ENCODE results near the gene GSTO1.
A peak's percentile ranks its signal among the peaks of the same experiment; 100 is the strongest.

GSTO1 gene

GRCh38 chr10:104251443-104251842, 3.2 kb upstream of the GSTO1 start:
- DNase-seq (ENCODE audit: low spot score): no peak

DNA sequence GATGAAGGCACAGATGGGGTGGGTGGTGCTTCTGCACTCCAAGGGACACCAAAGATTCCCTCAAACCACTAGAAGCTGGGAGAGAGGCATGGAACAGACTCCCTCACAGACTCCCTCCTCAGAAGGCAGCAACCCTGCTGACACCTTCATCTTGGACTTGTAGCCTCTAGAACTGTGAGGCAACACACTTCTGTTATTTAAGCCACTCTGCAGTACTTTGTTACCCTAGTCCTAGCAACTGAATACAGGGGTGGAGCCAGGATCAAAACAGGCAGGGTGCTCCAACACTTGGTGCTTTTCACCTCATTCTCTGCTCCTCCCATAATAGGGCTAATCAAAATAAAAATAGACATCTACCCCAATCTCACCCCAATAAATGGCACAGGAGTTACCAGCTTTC, 2.3 kb upstream of the GSTO1 start:
- no peak for DNase-seq (ENCODE audit: low spot score)

DNA sequence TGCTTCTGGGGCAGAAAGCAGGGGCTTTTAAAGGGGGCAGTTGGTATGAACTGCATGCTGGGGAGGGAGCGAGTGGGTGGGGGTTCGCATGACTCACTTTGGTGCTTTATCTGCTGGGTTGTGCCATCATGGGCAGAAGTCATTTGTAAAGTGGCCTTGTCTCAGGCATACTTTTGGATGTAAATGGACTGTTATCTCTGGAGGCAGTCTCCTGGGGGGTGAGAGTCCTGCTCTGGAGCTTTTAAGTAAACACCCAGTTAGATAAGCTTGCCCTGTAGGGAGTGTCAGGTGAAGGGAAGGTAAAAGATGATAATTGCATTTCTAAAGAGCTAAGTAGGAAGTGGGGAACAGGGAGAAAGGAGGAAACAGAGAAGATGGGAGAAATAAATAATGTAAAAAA, 1.6 kb upstream of the GSTO1 start:
- DNase-seq (ENCODE audit: low spot score): no peak

GRCh38 chr10:104253606-104254410, 884 bp upstream of the GSTO1 start:
- no peak for DNase-seq (ENCODE audit: low spot score)

- DNase-seq (ENCODE audit: low spot score): peak; percentile 79
Observed at GRCh38 chr10:104255311-104255981, 754 bp downstream of the GSTO1 start.

DNA sequence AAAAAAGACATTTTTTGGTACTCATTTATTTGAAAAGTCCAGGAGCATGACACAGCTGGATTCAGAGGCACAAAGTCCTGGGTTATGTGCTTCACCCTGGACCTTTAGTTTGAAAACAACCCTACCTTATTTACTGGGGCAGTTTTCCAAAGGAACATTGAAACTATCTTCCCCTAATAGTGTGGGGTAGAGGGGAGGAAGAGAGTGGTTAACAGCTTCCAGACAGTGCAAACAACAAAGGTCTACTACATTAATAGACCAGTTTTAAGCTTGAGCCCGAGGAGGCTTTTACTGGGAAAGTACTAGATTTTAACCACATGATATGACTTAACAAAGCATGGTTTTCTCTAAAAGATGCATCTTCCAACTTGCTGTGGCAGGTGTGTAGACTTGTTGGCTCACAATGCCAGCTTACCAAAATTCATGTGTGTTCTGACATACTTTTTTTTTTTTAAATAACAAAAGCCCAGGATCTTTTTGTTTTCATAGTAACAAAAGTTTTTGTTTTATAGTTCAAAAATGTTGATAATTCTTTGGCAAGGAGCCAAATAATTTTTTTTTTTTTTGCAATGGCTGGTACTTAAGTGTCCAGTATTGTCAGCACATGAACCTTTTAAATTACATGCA, 1.8 kb downstream of the GSTO1 start:
- no peak for DNase-seq (ENCODE audit: low spot score)

DNA sequence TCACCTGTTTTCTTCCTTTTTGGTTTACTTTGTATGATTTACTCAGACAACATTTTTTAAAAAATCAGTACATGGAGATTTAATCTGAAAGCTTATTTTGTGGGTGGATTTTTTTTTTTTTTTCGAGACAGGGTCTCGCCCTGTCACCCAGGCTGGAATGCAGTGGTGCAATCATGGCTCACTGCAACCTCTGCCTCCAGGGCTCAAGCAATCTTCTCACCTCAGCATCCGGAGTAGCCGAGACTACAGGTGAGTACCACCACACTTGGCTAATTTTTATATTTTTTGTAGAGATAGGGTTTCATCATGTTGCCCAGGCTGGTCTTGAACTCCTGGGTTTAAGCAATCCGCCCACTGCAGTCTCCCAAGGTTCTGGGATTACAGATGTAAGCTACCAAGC, 2.5 kb downstream of the GSTO1 start:
- DNase-seq (ENCODE audit: low spot score): no peak

- no peak for DNase-seq (ENCODE audit: low spot score)
Observed at GRCh38 chr10:104258209-104258608, 3.5 kb downstream of the GSTO1 start.

DNA sequence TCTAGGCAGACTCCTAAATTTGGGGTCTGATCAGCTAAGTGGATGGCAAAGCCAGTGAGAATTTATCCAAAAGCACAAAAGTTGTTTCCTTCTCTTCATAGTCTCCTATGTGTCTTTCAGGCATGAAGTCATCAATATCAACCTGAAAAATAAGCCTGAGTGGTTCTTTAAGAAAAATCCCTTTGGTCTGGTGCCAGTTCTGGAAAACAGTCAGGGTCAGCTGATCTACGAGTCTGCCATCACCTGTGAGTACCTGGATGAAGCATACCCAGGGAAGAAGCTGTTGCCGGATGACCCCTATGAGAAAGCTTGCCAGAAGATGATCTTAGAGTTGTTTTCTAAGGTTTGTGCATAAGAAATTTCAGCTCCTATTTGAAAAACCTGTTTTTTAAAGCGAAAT, 4.8 kb downstream of the GSTO1 start:
- no peak for DNase-seq (ENCODE audit: low spot score)

DNA sequence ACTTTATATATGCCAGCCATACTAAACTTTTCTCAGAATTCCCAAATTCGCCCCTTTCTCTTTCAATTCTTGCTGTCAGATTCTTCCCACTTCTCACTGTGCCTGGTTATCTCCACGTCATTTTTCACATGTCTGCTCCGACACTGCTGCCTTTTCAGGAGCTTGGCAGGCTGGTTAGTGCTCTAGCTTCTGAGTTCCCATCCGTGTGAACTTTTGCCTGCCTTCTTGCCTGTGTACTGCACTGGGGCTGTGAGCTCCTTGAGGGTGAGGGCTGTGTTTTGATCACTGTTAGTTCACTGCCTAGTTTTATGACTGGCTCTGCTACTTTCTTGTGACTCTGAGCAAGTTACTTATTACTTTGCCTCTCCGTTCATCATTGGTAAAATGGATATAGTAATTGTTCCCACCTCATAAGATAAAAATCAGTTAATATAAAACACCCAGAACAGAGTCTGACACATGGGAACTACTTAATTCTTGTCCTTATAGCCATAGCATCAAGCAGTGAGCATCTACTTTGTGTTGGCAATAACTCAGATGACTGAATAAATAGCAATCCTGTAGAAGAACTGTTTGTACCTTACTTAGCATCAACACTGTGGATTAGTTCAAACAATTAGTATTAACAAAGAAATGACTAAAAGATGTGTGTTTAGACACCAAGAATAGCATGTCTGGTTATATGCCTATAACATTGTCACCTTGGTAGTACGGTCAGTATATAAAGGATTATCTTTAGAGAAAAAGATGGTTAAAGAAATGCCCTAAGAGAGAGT, 5.5 kb downstream of the GSTO1 start:
- DNase-seq (ENCODE audit: low spot score): no peak

GRCh38 chr10:104260775-104261115, 6.1 kb downstream of the GSTO1 start:
- DNase-seq (ENCODE audit: low spot score): peak; percentile 34

GRCh38 chr10:104262055-104262454, 7.4 kb downstream of the GSTO1 start:
- no peak for DNase-seq (ENCODE audit: low spot score)

DNA sequence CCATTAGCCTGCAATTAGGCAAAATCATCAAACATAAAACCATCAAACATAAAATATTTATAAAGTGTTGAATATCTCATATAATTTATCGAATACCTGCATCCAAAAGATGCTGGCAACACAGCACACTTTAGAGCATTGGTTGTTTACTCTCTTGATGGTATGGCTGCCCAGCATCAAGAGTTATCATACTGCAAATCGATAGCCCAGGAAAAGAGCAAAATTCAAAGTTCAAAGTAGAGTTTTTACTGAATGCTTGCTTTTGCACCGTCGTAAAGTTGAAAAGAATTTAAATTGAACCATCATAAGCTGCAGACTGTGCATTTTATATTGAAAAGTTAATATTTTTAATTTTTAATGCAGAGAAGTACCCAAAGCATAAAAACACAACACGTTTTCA, 10.1 kb downstream of the GSTO1 start:
- no peak for DNase-seq (ENCODE audit: low spot score)

- DNase-seq (ENCODE audit: low spot score): no peak
Observed at GRCh38 chr10:104267721-104268404, 13.2 kb downstream of the GSTO1 start.

DNA sequence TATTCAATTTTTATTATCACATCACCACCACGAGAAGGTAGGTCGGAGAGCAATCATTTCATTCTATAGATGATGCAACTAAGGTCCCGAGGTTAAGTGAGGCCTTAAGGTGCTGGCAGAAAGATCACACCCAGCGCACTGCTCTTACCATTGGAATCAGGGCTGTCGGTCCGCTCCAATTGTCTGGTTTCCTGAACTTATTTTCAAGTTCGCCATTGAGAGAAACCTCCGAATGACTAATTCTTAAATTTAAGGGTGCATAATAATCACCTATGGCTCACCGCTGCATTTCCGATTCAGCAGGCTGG, 13.7 kb downstream of the GSTO1 start:
- no peak for DNase-seq (ENCODE audit: low spot score)

DNA sequence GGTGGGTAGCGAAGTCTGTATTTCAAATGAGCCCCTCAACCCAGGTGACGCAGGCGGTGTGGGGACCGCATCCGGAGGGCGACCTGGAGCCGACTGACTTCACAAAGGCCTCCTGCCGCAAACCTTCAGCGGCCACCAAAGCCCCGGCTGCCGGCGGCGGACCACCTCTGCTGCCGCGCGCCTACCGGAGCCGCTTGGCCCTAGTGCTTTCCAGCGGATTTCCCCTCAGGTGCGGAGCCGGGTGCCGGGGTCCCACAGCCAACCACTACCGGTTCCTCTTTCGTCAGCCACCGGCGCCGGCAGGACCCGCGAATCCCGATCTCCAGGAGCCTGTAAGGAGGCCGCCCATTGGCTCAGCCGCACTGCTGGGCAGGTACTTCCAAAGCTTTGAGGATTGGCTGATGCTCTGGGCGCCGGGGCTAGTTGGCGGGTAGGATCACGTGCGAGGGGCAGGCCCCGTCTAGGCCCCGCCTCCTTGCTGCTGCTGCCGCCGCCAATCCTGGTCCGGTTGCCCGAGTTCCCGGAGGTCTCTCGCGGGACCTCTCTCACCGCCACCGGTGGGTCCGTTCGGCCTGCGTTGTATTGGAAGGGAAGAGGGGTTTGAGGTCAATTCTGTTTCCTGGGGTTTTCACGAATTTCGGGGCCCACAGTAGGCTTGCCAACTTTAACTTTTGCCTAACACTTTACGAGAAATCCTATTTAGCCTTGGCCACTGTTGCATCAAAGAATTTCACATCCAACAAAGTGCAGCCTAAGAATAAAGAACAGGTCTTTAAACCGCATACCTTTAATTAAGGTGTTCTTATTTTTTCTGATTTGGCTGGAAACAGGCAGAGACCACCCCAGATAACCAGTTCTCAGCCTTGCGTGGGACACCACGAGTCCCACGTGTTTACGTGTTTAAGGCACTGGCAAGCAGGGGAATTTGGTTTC, 14.3 kb downstream of the GSTO1 start, which contains the start of gene GSTO2:
Gene GSTO2, plus strand, starts transcription at position 472 of the 933 bp plus-strand sequence. CDS start 5,732 bp downstream, outside the sequence.
- peak; percentile 94 for DNase-seq (ENCODE audit: low spot score)

DNA sequence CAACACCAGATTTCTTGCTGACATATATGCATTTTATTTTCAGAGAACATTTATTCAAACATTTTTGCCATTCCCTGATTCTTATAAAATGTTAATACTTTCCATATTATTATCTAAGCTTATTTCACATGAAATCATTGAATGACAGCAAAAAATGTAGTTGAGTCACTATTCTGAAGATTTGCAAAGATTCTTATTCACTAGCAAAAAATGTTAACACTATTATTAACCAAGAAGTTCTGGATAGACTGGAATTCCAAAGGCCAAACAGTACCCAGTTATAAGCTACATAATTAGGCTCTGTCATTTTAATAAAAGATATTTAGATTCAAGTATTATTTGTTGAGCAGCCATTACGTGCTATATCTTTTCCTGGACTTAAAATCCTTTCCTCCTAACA, 18.6 kb downstream of the GSTO1 start:
- DNase-seq (ENCODE audit: low spot score): peak; percentile 43

DNA sequence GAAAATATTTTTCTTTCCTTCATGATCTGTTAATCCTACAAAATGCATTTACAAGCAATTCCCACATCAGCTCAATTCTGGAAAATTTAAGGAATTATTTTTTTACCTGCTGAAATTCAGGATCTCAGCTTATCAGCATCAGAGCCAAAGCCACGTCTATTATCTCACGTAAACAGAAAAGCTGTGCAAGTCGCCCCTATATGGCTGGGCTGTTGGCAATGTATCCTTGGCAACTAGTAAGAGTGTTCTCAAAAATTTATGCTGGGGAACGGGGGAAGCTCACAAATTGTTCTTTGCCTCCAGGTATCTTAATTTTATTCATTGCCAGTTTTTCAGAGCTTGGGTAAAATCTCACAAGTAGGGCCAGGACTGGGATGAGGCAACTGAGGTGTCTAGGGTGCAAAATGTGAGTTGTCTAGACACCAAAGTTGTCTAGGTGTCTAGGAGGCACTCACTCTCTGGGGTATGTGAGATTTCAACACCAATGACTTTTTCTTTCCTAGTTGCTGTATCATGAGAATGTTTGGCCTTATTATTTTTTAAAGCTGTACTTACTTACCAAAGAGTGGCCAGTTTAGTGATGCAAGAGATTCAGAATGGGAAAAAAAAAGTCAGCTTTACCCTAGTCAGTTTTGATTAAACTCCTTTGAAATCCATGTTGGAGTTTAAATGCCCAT, 19.3 kb downstream of the GSTO1 start:
- peak; percentile 45 for DNase-seq (ENCODE audit: low spot score)

DNA sequence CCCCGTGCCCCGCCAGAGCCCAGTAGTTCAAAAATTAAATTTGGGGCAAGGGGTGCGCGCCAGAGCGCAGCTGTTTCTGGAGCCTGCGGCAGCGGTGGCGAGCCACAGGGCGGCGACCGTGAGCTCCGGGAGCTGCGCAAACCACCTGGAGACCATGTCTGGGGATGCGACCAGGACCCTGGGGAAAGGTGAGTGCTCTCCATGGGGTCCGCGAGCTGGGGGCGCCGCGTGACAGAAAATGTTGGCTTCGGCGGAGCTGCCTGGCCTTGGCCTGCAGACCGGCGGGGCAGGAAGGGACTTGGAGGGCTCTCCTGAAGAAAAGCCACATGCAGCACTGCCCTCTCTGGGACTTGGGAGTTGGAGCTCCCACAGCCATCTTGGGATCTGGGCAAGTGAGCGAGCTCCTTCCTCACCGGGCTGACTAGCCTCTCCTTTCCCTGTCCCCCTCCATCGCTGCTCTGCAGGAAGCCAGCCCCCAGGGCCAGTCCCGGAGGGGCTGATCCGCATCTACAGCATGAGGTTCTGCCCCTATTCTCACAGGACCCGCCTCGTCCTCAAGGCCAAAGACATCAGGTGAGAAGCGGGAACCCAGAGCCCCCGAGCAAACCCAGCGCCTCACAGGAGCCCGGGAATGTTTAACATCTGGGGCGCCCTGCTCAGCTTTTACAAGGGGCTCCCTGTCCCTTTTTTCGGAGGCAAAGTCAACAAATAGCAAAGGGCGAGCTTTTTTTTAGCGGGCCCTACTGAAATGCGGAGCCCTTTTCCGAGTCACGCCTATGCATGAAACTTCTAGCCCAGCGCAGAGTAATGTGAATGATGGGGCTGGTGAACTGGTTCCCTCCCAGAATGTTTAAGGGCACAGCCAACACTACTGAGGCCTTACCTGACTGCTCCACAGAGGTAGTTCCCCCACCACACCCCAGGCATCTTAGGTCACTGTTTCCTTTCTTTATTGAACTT, 20.4 kb downstream of the GSTO1 start:
- peak; percentile 43 for DNase-seq (ENCODE audit: low spot score)

All from AG08395 (cell line).